DOHH2 (cell line): ENCODE measurements around the gene TGM2.

Experiments
- H3F3A ChIP-seq: fragments of 200-600 bp; sonication (generic), shearing (Covaris generic); 2 replicates; pipeline ENCODE4 v1.6.0; 2016; ENCODE audit warnings: antibody characterized with exemption, mild to moderate bottlenecking; ENCODE audit not compliant: control insufficient read depth, insufficient read depth
- H3K27ac ChIP-seq: fragments of 200-600 bp; sonication (generic); 2 replicates; pipeline ENCODE4 v1.5.1; 2014; ENCODE audit warnings: low read depth, mild to moderate bottlenecking, low read length, moderate library complexity
- H3K27me3 ChIP-seq: fragments of 200-600 bp; sonication (generic); 2 replicates; pipeline ENCODE4 v1.6.1; 2014; ENCODE audit warnings: mild to moderate bottlenecking, low read length, mixed read lengths; ENCODE audit not compliant: control insufficient read depth
- H3K36me3 ChIP-seq: fragments of 200-600 bp; sonication (generic); 2 replicates; pipeline ENCODE4 v1.6.1; 2014; ENCODE audit warnings: mild to moderate bottlenecking, low read length, moderate library complexity, mixed read lengths; ENCODE audit not compliant: control insufficient read depth
- H3K4me1 ChIP-seq: fragments of 200-600 bp; sonication (generic); 2 replicates; pipeline ENCODE4 v1.6.1; 2014; ENCODE audit warnings: mild to moderate bottlenecking, low read length, mixed read lengths; ENCODE audit not compliant: control insufficient read depth
- H3K4me2 ChIP-seq: fragments of 200-600 bp; sonication (generic); 2 replicates; pipeline ENCODE4 v1.6.0; 2014; ENCODE audit warnings: mild to moderate bottlenecking, low read length, moderate library complexity
- H3K4me3 ChIP-seq: fragments of 200-600 bp; sonication (generic); 2 replicates; pipeline ENCODE4 v1.5.1; 2014; ENCODE audit warnings: mild to moderate bottlenecking, low read length, mixed read lengths
- H3K79me2 ChIP-seq: fragments of 200-600 bp; sonication (generic); 2 replicates; pipeline ENCODE4 v1.6.1; 2014; ENCODE audit warnings: mild to moderate bottlenecking, low read length, mixed read lengths; ENCODE audit not compliant: control insufficient read depth
- H3K9me2 ChIP-seq: fragments of 200-600 bp; sonication (generic); replicated peaks from 2 replicates; pipeline ENCODE4 v1.6.1; 2014; ENCODE audit warnings: mild to moderate bottlenecking, low read length, mixed read lengths; ENCODE audit not compliant: control insufficient read depth
- H3K9me3 ChIP-seq: fragments of 200-600 bp; sonication (generic); 2 replicates; pipeline ENCODE4 v1.6.1; 2014; ENCODE audit warnings: antibody characterized with exemption, low read length, mixed read lengths; ENCODE audit not compliant: control insufficient read depth, insufficient read depth
- H4K20me1 ChIP-seq: fragments of 200-600 bp; sonication (generic); 2 replicates; pipeline ENCODE4 v1.6.0; 2014; ENCODE audit warnings: low read depth, mild to moderate bottlenecking, antibody characterized with exemption, low read length, moderate library complexity; ENCODE audit not compliant: control insufficient read depth, insufficient read depth
- CTCF ChIP-seq: fragments of 200-600 bp; sonication (generic); IDR thresholded peaks from one replicate; pipeline ENCODE4 v1.5.1; 2014; ENCODE audit warnings: antibody characterized with exemption, mild to moderate bottlenecking, low read depth, low read length; ENCODE audit not compliant: poor library complexity, severe bottlenecking
- EZH2phosphoT487 ChIP-seq: fragments of 200-600 bp; sonication (generic); IDR thresholded peaks from 2 replicates; pipeline ENCODE4 v1.6.1; 2017; ENCODE audit warnings: borderline replicate concordance, mild to moderate bottlenecking, antibody characterized with exemption, low read length, moderate library complexity, mixed read lengths

TGM2 gene

GRCh38 chr20:38212806-38213606 is 47.9 kb upstream of the TGM2 start:
- Histone ChIP-seq H3K4me2 (no peak overlapping the region), H3K4me1 (no peaks in the 10 kb centered on the region), H3K79me2 (no peaks in the 10 kb centered on the region), H3K4me3 (no peak overlapping the region), H3K27me3 (no peaks in the 10 kb centered on the region), H4K20me1 (no peaks in the 10 kb centered on the region), H3F3A (no peaks in the 10 kb centered on the region), H3K9me3 (no peaks in the 10 kb centered on the region), H3K36me3 (no peaks in the 10 kb centered on the region), H3K27ac (no peak overlapping the region), H3K9me2 (no peaks in the 10 kb centered on the region)
- TF ChIP-seq CTCF (no peak), EZH2phosphoT487 (no peak)

- TF ChIP-seq EZH2phosphoT487, result no peak
- no peak for TF ChIP-seq CTCF
- H3K27me3 ChIP-seq, result no peaks in the 10 kb centered on the region
- H3K27ac ChIP-seq, result no peak overlapping the region
- H3F3A ChIP-seq, result no peaks in the 10 kb centered on the region
- H3K9me2 ChIP-seq, result no peaks in the 10 kb centered on the region
- H3K4me1 ChIP-seq, result no peaks in the 10 kb centered on the region
- no peaks in the 10 kb centered on the region for H3K36me3 ChIP-seq
- no peaks in the 10 kb centered on the region for H3K9me3 ChIP-seq
- H3K4me2 ChIP-seq, result no peak overlapping the region
- H4K20me1 ChIP-seq, result no peaks in the 10 kb centered on the region
- no peak overlapping the region for H3K4me3 ChIP-seq
- no peaks in the 10 kb centered on the region for H3K79me2 ChIP-seq
These were observed 46.4 kb upstream of the TGM2 start for GRCh38 chr20:38211200-38212097.

GRCh38 chr20:38210741-38211140 is 45.7 kb upstream of the TGM2 start:
- Histone ChIP-seq H3K9me3 (no peaks in the 10 kb centered on the region), H3K27ac (no peak overlapping the region), H3K27me3 (no peaks in the 10 kb centered on the region), H3K4me2 (no peak overlapping the region), H3F3A (no peaks in the 10 kb centered on the region), H4K20me1 (no peaks in the 10 kb centered on the region), H3K36me3 (no peaks in the 10 kb centered on the region), H3K4me3 (no peak overlapping the region), H3K4me1 (no peaks in the 10 kb centered on the region), H3K9me2 (no peaks in the 10 kb centered on the region), H3K79me2 (no peaks in the 10 kb centered on the region)
- TF ChIP-seq CTCF (no peak), EZH2phosphoT487 (no peak)
